IPS-NIHi7 (cell line): ENCODE measurements around the gene GPR35.
"Not testable (repeated sequence)": the region's sequence is repeated elsewhere in the genome, so short reads cannot be mapped to it uniquely, and the experiment has no call there.

ENCODE experiments used
- DNase-seq: peaks from one replicate; pipeline ENCODE4 v3.0.0; 2012; ENCODE audit warnings: mixed read lengths; ENCODE audit errors: extremely low spot score

GPR35 gene

DNA sequence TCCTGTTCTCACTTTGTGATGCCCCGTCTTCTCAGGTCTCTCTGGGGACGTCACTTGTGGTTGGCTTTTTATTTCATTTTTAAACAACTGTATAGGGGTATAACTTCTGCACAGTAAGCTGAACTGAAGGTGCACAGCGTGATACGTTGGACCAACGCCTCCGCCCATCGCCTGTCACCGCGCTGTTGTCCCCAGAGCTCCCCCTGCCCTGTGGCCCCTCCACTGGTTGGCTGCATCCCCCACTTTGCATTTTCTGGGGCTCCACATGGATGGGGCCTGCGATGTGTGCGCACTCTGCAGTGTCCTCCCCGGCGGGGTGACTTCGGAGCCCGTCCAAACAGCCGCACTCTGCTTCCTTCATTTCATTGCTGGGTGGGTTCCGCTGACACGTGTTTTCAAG is 14.3 kb downstream of the GPR35 start:
- DNase-seq, result no peak

DNA sequence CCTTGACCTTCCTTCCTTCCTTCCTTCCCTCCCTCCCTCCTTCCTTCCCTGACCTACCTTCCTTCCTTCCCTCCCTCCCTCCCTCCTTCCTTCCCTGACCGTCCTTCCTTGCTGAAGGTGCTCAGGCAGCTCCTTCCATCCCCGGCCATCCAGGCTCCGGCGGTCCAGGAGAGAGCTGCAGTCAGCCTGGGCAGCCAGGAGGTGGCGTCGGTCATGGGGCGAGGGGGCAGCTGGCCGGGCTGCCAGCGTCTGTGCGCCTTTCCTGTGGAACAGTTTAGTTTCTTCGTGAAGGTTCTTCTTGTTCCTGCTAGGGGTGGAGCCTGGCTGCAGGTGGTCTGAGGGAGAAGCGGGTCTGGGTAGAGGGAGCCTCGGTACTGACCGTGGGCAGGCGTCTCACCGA is 15.7 kb downstream of the GPR35 start:
- peak; percentile 97 for DNase-seq

DNA sequence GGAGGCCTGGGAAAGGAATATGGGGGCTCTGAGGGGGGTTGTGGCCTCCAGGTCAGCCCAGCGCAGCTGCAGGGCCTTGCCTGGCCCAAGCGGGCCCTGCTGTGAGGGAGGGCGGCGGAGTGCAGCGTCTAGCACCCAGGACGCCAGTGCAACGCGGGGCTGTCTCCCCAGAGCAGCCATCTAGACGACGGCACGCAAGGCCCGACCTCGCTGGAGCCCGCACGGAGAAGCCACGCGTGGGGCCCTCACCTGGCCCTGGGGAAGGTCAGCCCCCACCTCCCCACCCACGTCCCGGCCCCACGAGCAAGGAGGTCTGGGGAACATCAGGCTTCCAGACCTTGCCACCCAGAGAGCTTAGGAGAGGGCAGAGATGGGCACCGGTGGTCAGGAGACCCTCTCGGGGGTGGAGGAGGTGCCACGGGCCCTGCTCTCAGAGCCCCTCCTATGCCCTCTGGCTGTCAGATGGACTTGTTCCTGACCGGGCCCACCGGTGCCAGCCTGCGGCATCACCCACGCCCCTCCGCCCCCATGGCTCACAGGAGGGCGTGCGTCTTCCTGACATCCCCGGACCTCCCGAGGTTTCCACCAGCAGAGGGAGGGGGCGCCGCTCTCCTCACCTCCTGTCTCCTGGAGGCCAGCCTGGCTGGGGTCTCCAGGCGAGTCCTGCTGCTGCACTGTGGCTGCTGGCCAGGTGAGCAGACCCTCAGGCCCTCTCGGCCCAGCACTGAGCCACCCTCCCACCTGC is 17.0 kb downstream of the GPR35 start:
- DNase-seq, result peak; percentile 16

DNA sequence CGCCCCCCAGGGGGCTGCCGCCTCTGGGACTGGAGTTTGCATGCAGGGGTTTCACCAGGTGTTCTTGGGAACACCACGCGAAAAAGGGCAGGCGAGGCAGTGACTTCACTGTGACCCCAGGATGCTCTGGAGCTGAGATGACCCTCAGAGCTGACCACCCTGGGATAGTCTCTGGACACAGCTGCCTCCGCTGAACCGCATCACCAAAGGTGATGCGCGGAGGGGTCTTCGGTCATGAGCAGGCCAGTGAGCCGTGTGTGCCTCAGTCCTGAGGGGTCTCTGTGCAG is 17.5 kb downstream of the GPR35 start:
- no peak for DNase-seq

DNA sequence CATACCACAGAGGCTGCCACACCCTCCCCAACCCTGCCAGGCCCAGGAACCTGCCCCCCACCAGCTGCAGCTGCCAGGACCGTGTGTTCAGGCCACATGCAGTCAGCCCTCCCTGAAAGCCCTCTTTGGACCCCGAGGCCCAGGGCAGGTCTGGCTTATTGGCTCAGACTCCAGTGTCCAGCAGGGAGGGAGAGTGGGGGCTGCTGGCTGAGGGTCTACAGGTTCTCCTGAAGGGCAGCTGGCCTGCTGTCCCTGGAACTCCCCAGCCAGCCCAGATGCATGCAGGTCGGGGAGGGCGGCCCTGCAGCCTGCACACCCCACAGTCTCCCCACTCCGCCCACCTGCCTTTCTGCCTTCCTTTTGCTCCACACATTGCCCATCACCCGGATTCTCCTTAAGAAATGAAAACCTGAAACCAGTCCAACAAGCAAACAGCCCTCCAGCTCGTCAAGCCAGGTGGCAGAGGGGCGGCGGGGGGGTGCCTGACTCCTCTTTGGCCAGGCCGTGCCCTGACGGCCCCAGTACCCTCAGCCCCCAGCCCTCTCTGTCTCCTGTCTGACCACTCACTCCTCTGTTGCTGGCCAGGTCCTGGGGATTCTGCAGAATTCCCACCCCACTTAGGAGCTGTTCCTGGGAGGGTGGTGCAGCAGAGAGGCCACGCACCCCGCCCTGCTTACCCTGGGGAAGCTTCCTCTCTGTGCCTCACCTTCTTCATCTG is 18.0 kb downstream of the GPR35 start:
- DNase-seq, result peak; percentile 10

DNA sequence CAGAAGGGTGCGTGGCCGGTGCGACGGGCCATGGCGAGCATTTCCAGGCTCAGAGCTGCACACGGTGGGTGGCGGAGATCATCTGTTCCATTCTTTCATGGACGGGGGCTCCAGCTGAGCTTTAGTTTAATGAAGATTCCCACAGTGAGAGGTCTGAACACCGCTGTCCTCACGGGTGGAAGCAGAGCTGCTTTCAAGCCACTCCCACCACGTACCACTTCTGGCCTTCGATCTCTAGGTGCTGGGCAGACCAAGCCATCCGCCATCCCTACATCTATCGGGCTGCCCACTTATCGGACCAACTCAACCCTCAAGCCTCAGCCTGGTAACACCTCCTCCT is 18.5 kb downstream of the GPR35 start:
- peak; percentile 6 for DNase-seq

DNA sequence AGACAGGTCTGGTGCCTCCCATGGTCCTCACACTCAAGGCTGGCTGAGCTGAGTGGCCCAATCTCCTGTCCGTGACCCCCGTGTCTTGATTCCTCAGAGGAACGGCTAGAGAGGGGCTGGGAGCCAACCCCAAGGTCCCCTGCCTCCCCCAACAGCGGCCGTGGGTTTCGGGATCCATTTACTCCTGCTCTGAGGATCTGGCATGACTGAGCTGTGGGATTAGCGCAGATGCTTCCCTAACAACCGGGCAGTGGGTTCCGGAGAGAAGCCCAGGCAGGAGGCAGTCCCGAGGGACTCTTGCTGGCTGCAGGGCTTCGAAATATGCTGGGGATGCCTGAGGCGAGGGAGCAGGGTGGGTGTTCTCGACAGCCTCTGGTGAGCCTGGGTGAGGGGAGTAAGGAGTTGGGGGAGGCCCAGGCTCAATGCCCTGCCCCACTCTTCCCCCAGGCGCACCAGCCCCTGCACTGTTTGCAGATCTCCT is 18.9 kb downstream of the GPR35 start:
- peak; percentile 11 for DNase-seq

DNA sequence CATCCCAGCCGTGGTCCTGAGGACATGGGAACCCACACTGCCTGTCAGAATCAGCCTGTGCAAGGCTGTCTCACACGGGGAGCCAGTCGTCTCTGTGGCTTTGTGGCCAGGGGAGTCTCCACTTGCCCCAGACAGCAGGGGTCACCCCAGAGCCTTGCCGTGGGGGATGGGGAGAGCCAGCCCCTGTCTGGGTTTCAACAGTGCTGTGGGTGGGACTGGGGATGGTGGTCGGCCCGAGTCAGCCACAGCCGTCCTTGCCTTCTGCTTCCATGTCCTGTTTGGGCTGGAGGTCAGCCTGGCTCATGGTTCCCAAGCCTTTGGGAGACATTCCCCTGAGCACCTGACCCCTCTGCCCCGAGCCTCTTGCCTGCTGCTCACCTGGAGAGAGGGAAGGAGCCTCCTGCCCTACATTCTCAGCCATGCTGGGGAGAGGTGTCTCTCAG is 19.6 kb downstream of the GPR35 start:
- DNase-seq, result peak; percentile 12

DNA sequence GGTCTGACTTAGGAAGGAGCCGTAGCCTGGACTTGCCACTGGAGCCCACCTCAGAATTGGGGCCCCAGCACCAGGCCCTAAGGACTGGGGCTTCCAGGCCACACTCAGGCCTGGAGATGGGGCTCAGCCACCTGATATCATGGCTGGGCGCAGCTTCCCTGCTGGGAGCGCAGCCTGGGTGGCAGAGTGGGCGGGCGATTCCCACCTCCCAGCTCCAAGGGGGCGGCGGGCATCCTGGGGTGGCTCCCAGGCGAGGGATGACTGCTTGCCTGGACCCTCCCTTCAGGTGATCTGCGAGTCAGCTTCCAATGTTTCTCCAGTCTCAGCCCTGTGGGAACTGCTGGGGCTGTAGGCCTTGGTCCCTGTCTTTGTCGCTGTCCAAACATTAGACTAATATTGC is 20.1 kb downstream of the GPR35 start:
- peak; percentile 5 for DNase-seq

DNA sequence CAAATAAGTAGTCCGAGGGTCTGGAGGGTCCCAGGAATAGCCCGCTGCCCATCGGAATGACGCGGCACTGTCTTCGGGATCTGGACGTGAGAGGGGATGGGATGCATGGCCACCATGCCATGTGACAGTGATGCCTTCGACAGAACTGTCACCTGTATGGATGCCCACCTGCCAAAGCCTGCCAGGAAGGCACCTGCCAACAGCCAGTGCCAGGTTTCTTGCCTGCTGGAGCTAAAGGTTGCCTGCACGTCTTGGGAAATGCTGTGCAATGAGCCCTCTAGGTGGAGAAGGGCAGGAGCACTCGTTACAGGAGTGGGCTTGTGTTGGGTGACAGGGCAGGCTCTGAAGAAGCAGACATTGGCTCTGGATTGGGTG is 20.5 kb downstream of the GPR35 start:
- DNase-seq, result peak; percentile 4

DNA sequence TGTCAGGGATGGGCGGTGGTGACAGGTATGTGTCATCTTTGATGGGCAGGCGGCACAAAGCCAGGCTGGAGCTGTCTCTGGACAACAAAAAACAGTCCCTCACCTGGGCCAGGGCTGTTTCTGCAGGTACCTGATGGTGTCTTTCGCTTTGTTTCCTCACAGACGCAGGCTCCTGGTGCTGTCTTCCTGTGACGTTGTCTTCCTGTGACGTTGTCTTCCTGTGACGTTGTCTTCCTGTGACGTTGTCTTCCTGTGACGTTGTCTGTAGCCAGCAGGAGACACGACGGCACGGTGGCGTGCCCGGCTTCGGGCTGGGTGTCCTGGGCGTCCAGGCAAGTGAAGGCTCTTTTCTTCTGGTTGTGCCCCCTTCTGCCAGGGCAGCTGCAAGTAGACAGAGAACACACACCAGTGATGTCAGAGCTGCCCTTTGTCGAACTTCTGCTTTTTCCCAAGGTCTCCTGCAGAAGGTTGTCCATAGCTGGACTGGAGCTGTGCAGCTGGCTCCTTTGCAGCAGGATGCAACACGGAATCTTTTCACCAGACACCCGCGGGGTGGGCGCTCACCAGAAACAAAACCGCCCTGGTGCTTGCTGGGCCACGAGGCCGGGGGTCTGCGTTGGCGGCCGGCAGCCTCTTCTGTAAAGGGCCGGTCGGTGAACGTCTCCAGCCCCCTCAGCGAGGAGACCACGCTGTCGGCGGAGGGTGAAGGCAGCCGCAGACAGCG is 21.1 kb downstream of the GPR35 start:
- peak; percentile 6 for DNase-seq

DNA sequence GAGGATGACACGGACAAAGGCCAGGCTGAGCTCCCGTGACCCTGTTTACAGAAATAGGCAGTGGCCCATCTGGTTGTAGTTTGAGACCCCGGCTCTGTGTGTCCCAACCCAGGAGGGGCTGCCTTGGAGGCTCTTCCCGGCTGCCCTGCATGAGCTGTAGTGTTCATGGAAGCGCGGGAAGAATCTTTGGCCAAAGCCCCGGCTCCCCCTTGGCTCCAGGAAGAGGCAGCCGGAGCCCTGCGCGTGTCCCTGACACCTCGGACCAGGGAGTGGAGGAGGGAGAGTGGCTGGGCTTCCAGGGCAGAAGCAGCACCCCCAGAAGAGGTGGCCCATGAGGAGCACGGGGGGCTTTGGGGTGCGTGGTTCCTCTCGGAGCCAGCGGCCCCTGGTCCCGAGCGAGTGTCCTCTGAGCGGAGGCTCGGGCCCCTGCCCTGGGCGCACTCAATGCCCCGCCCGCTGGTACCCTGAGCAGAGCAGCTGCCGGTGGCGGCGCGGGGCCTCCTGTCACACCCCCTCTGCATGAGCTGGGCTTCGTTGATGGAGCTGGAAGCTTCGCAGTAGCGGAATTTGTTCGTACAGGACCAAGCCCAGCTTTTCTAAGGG is 21.7 kb downstream of the GPR35 start:
- DNase-seq, result peak; percentile 10

DNA sequence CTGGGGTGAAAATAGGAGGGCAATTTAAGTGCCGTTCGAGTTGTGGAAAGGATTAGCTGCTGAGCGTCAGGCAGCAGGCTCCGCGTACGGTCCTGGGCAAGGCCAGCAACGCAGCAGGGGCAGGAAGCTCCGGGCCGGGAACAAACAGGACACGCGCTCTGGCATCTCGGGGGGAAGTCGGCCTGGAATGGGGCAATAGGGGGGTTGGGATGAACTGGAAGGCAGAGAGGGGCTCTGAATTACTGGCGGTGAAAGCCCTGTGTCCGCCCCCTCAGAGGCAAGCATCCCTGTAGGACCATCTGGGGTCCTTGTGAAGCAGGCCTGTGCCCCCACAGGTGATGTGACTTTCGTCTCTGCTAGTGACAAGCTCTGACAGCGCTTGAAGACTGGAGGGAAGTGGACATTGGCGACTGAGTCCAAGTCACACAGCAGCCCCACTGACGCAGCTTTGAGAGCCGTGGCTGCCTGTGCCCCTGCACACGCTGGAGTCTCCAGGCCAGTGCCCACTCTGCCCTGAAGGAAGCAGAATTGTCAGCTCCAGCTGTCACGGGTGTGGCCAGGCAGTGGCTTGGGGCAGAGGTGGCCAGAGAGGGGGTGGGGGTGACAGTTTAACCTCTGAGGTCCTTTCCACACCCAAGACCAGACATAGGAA is 22.3 kb downstream of the GPR35 start:
- no peak for DNase-seq

DNA sequence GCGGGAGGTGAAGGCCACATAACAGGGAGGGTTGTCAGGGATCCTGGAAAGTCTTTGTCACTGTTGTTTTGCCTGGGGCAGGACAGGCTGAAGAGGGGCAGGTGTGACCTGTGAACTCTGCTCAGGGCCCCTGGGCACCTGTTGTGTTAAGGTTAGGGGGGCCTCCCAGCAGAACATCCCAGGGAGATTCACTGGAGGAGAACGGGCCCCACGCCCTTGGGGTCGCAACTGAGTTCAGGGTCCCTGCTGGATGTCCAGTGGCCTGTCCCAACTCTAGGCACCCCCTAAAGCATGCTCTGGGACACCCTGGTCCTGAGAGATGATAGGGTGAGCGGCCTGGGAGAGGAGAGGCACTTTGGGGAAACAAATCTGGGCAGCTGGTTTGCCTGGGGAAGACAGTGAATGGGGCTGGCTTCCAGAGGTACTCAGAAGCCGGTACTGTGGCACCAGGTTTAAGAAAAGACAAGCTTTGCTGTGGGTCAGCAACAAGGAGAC is 22.9 kb downstream of the GPR35 start:
- peak; percentile 5 for DNase-seq

DNA sequence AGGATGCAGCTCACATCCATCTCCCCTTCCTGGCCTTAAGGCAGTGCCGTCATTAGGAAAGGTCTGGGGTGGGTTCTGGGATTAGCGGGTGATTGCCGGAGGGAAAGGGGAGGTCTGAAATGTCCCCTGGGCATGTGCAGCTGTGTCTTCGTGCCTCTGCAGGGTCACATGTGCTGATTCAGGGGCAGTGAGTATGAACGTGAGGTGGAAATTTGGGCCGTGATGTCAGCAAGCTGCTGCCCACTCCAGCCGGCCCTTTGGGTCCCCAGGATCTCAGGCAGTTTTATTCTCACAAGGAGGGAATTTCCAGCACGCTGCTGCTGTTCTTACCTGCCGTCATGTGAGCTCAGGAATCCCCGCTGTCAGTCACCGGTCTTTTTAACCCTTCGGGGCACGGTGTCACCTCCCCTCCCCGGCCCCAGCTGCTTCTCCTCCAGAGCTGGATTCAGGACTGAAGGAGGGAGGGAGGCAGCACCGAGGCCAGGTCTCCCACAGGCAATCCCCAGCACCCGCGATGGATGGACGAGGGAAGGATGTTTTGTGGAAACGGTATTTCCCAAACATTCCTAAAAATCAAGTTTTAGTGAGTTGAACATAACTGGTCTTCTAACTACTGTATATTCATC is 23.5 kb downstream of the GPR35 start:
- peak; percentile 44 for DNase-seq

DNA sequence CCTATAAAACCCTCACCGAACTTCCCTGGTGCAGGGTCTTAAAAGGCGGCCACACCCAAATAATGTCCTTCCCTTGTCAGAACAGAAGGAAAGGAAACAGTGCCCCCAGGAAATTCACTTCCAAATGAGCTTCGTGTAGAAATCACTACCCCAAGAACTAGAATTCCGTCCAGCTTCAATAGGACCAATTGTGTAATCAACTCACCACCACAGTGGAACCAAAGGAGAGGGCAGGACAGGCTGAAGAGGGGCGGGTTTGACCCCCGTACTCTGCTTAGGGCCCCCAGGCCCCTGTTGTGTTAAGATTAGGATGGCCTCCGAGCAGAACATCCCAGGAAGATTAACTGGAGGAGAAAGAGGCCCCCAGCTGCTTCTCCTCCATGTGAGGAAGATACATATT is 24.1 kb downstream of the GPR35 start:
- peak; percentile 5 for DNase-seq

DNA sequence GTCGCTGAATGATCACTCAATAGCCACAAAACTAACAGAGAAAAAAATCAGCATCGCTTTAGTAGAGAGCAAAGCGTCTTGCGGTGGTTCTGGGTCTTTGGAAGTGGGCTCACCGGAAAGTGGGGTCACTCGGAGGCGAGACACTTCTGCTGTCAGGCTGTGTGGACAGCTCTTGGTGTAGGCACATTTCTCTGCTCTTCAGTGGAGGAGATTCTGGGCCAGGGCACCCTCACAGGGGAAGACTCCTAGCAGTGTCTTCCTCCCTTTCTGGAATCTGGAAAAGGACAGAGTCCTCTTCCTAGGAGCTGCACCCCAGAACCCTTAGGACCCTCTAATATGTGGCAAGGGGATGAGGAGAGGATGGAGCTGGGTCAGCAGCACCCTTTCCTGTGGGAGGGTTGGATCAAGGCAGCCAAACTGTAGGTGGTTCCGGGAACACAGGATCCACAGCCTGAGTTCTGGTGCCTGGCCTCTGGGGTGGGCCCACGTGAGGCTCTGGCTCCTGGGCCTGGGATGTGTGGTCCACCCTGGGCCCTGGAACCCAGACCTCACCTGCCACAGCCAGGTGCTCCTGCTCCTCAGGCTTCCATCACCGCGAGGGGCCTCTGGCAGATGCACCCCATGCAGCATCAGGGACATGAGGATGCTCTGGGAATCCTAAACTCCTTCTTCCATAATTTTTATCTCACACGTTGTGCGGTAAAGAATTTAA is 25.1 kb downstream of the GPR35 start:
- DNase-seq, result peak; percentile 5

DNA sequence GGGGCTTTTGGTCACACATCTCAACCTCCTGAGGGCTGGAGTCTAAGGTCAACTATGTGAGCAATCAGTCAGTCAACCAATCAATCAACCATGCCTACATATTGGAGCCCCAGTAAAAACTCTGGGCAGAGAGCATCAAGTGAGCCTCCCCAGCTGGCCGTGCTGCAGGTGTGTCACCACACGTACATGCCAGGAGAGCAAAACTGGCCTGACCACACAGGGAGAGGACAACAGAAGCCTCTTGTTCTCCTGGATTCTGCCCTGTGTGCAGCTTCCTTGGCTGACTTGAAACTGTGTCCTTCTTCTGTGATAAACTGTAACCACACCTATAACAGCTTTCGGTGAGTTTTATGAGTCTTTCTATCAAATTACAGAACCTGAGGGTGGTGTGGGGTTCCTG is 25.9 kb downstream of the GPR35 start:
- no peak for DNase-seq

DNA sequence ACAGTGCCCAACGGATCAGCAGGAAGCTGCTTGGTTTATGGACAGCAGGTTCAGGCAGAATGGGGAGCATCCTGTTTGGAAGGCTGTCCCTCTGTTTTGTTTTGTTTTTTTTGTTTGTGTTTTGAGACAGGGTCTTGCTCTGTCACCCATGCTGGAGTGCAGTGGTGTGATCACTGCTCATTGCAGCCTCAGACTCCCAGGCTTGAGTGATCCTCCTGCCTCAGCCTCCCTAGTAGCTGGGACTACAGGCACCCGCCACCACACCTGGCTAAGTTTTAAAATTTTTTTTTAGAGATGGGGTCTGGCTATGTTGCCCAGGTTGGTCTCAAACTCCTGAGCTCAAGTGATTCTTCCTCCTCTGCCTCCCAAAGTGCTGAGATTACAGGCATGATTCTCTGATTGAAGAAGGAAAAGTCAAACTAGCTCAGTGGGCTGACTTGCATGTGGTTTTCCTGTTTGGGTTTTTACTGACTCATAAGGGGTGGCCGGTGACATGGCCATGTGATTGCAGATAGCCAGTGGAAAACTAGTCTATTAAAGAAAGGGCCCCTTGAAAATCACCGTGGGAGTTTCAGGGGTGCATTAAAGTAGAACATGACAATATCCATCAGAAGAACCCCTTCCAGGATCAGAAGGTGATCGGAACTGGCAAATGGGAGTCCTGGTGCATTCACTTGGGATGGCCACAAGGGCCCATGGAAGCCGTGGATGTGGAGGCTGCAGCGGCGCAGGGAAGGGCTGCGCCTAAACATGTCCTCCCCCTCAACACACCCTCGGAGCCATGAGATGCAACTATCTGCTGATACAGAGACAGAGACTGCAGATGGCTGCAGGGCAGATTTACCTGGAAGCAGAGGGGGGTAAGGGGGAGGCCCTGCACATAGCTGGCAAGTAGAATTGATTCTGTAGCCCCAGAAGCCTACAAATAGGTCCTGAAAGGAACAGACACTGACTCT is 30.9 kb downstream of the GPR35 start:
- no peak for DNase-seq

DNA sequence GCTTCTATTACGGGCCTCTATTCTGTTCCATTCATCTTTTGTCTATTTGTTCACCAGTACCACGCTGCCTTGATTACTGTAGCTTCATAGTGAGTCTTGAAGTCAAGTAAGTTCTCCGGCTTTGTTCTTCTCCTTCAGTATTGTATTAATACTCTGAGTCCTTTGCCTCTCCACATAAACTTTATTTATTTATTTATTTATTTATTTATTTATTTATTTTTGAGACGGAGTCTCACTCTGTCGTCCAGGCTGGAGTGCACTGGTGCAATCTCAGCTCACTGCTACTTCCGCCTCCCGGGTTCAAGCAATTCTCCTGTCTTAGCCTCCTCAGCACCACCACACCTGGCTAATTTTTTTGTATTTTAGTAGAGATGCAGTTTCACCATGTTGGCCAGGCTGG is 34.6 kb downstream of the GPR35 start:
- DNase-seq, result not testable (repeated sequence)
